HEK293 (cell line): ENCODE results near the gene GLTPD2.
A peak's percentile ranks its signal among the peaks of the same experiment; 100 is the strongest.

Experiments
- CTCF ChIA-PET: fragments of 350-600 bp; formaldehyde crosslinking; extraction: SDS; loops from one replicate; lab custom pipeline; 2021; ENCODE audit warnings: antibody characterized with exemption; lab: Yijun Ruan, JAX
- POLR2A ChIA-PET: fragments of 300-600 bp; formaldehyde crosslinking; extraction: SDS; loops from one replicate; lab custom pipeline; 2020; ENCODE audit warnings: antibody characterized with exemption, inconsistent platforms; lab: Yijun Ruan, JAX
- H3K27ac ChIP-seq: fragments of 200-500 bp; sonication (Bioruptor generic); 2 replicates; pipeline ENCODE4 v1.5.1; 2014; ENCODE audit warnings: low read depth, low read length, control low read depth, inconsistent platforms; ENCODE audit errors: extremely low read depth
- H3K36me3 ChIP-seq, 2 experiments: fragments of 200-500 bp in 1 of 2; sonication (Bioruptor generic) in 1 of 2; 1 replicate in 1 of 2; 2 replicates in 1 of 2; pipeline ENCODE4 v1.5.1; 2014 to 2017; ENCODE audit warnings: inconsistent platforms in 2 of 2, low read length in 2 of 2; ENCODE audit not compliant: control insufficient read depth in 2 of 2, insufficient read depth in 1 of 2
- H3K4me1 ChIP-seq: fragments of 200-500 bp; sonication (Bioruptor generic); 2 replicates; pipeline ENCODE4 v1.5.1; 2014; ENCODE audit warnings: mild to moderate bottlenecking, low read length, inconsistent platforms; ENCODE audit not compliant: control insufficient read depth, insufficient read depth
- H3K4me3 ChIP-seq: 2 replicates; pipeline ENCODE4 v1.5.1; 2011; ENCODE audit warnings: low read depth, mild to moderate bottlenecking, control low read depth, low read length, moderate library complexity
- H3K9me3 ChIP-seq: fragments of 200-500 bp; sonication (Bioruptor generic); 2 replicates; pipeline ENCODE4 v1.5.1; 2014; ENCODE audit warnings: low read depth, low read length, inconsistent platforms; ENCODE audit not compliant: control insufficient read depth, insufficient read depth
- BCL11B ChIP-seq: fragments of 450-650 bp; formaldehyde crosslinking; IDR thresholded peaks from 2 replicates; pipeline ENCODE4 v1.5.1; 2016; ENCODE audit warnings: low read depth, missing biosample characterization, missing genetic modification characterization
- EGR2 ChIP-seq: fragments of 450-650 bp; formaldehyde crosslinking; IDR thresholded peaks from 2 replicates; pipeline ENCODE4 v1.5.1; 2016; ENCODE audit warnings: low read depth, missing biosample characterization, missing genetic modification characterization
- GFI1B ChIP-seq: fragments of 450-650 bp; formaldehyde crosslinking; IDR thresholded peaks from 2 replicates; pipeline ENCODE4 v1.5.1; 2016; ENCODE audit warnings: missing biosample characterization, missing genetic modification characterization
- HOXD13 ChIP-seq: sonication (generic); formaldehyde crosslinking; IDR thresholded peaks from 2 replicates; pipeline ENCODE4 v1.8.0; 2022; ENCODE audit warnings: missing genetic modification reagents, borderline replicate concordance
- OSR2 ChIP-seq: fragments of 450-650 bp; formaldehyde crosslinking; IDR thresholded peaks from 2 replicates; pipeline ENCODE4 v1.5.1; 2016; ENCODE audit warnings: missing biosample characterization, missing genetic modification characterization
- SETDB1 ChIP-seq: IDR thresholded peaks from one replicate; pipeline ENCODE4 v1.6.1; 2017; ENCODE audit warnings: mild to moderate bottlenecking, low read length, moderate library complexity, mixed read lengths; ENCODE audit not compliant: insufficient read length
- ZBTB17 ChIP-seq: fragments of 450-650 bp; formaldehyde crosslinking; IDR thresholded peaks from 2 replicates; pipeline ENCODE4 v1.5.1; 2016; ENCODE audit warnings: missing biosample characterization, missing genetic modification characterization
- ZBTB21 ChIP-seq: fragments of 450-650 bp; formaldehyde crosslinking; IDR thresholded peaks from 2 replicates; pipeline ENCODE4 v1.5.1; 2017; ENCODE audit warnings: missing biosample characterization, missing genetic modification characterization
- ZBTB7A ChIP-seq: fragments of 450-650 bp; formaldehyde crosslinking; IDR thresholded peaks from 2 replicates; pipeline ENCODE4 v1.5.1; 2016; ENCODE audit warnings: low read depth, missing biosample characterization, missing genetic modification characterization
- ZNF121 ChIP-seq: fragments of 450-650 bp; formaldehyde crosslinking; IDR thresholded peaks from 2 replicates; pipeline ENCODE4 v1.5.1; 2016; ENCODE audit warnings: missing biosample characterization, missing genetic modification characterization
- ZNF138 ChIP-seq: fragments of 450-650 bp; formaldehyde crosslinking; IDR thresholded peaks from 2 replicates; pipeline ENCODE4 v1.5.1; 2016; ENCODE audit warnings: missing biosample characterization, missing genetic modification characterization, borderline replicate concordance
- ZNF174 ChIP-seq: fragments of 450-650 bp; formaldehyde crosslinking; IDR thresholded peaks from 2 replicates; pipeline ENCODE4 v1.5.0; 2017; ENCODE audit warnings: missing biosample characterization, mild to moderate bottlenecking, missing genetic modification characterization
- ZNF175 ChIP-seq: fragments of 450-650 bp; formaldehyde crosslinking; IDR thresholded peaks from 2 replicates; pipeline ENCODE4 v1.5.1; 2016; ENCODE audit warnings: missing biosample characterization, missing genetic modification characterization
- ZNF18 ChIP-seq: fragments of 450-650 bp; formaldehyde crosslinking; IDR thresholded peaks from 2 replicates; pipeline ENCODE4 v1.5.1; 2016; ENCODE audit warnings: missing biosample characterization, missing genetic modification characterization
- ZNF350 ChIP-seq: fragments of 450-650 bp; formaldehyde crosslinking; IDR thresholded peaks from 2 replicates; pipeline ENCODE4 v1.5.0; 2017; ENCODE audit warnings: missing biosample characterization, mild to moderate bottlenecking, missing genetic modification characterization
- ZNF548 ChIP-seq: fragments of 450-650 bp; formaldehyde crosslinking; IDR thresholded peaks from 2 replicates; pipeline ENCODE4 v1.5.1; 2016; ENCODE audit warnings: missing biosample characterization, missing genetic modification characterization
- ZNF555 ChIP-seq: fragments of 450-650 bp; formaldehyde crosslinking; conservative IDR thresholded peaks from 2 replicates; pipeline ENCODE4 v1.5.1; 2017; ENCODE audit warnings: missing biosample characterization, mild to moderate bottlenecking, missing genetic modification characterization, inconsistent platforms
- ZNF580 ChIP-seq: fragments of 450-650 bp; formaldehyde crosslinking; IDR thresholded peaks from 2 replicates; pipeline ENCODE4 v1.5.1; 2016; ENCODE audit warnings: missing biosample characterization, missing genetic modification characterization
- ZNF623 ChIP-seq: fragments of 450-650 bp; formaldehyde crosslinking; IDR thresholded peaks from 2 replicates; pipeline ENCODE4 v1.5.1; 2016; ENCODE audit warnings: missing biosample characterization, missing genetic modification characterization
- ZNF626 ChIP-seq: fragments of 450-650 bp; sonication (Bioruptor Pico); formaldehyde crosslinking; IDR thresholded peaks from 2 replicates; pipeline ENCODE4 v1.5.1; 2018; ENCODE audit warnings: missing biosample characterization, missing genetic modification characterization, inconsistent platforms
- ZNF645 ChIP-seq: fragments of 450-650 bp; formaldehyde crosslinking; IDR thresholded peaks from 2 replicates; pipeline ENCODE4; 2016; ENCODE audit warnings: missing biosample characterization, missing genetic modification characterization
- ZNF654 ChIP-seq: fragments of 450-650 bp; formaldehyde crosslinking; IDR thresholded peaks from 2 replicates; pipeline ENCODE4 v1.5.1; 2016; ENCODE audit warnings: low read depth, missing biosample characterization, missing genetic modification characterization
- ZNF664 ChIP-seq: fragments of 450-650 bp; formaldehyde crosslinking; IDR thresholded peaks from 2 replicates; pipeline ENCODE4 v1.5.1; 2016; ENCODE audit warnings: missing biosample characterization, missing genetic modification characterization
- ZNF768 ChIP-seq: fragments of 450-650 bp; formaldehyde crosslinking; IDR thresholded peaks from 2 replicates; pipeline ENCODE4 v1.5.1; 2018; ENCODE audit warnings: missing biosample characterization, mild to moderate bottlenecking, missing genetic modification characterization
- ZNF792 ChIP-seq: fragments of 450-650 bp; formaldehyde crosslinking; IDR thresholded peaks from 2 replicates; pipeline ENCODE4 v1.5.1; 2016; ENCODE audit warnings: missing biosample characterization, missing genetic modification characterization
- ZNF843 ChIP-seq: fragments of 450-650 bp; formaldehyde crosslinking; IDR thresholded peaks from 2 replicates; pipeline ENCODE4 v1.5.1; 2016; ENCODE audit warnings: missing biosample characterization, missing genetic modification characterization
- ZSCAN16 ChIP-seq: fragments of 450-650 bp; formaldehyde crosslinking; IDR thresholded peaks from 2 replicates; pipeline ENCODE4 v1.5.1; 2016; ENCODE audit warnings: missing biosample characterization, missing genetic modification characterization
- TF ChIP-seq, protein P1 (sequence below): fragments of 450-650 bp; formaldehyde crosslinking; IDR thresholded peaks from 2 replicates; pipeline ENCODE4 v1.5.1; 2016; ENCODE audit warnings: missing biosample characterization, missing genetic modification characterization
- TF ChIP-seq, protein P2 (sequence below): fragments of 450-650 bp; formaldehyde crosslinking; IDR thresholded peaks from 2 replicates; pipeline ENCODE4 v1.5.1; 2016; ENCODE audit warnings: missing biosample characterization, missing genetic modification characterization
- TF ChIP-seq, protein P3 (sequence below): fragments of 450-650 bp; formaldehyde crosslinking; IDR thresholded peaks from 2 replicates; pipeline ENCODE4 v1.5.1; 2016; ENCODE audit warnings: missing biosample characterization, missing genetic modification characterization

Gene GLTPD2

DNA sequence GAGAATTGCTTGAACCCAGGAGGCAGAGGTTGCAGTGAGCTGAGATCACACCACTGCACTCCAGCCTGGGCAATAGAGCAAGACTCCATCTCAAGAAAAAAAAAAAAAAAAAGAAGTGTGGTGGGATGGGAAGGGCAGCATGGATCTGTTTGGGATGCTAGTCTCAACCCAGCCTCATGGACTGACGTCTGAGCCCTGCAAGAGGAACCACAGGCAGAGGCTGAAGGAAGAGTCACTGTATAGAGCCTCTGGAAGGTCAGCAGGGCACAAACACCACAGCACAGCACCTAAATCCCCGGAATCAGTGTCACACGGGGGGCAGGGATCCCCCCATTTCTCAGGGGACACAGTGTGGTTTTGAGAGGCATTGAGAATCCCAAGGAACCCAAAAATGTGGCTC, 38.2 kb upstream of the GLTPD2 start:
- TF ChIP-seq ZNF843, result no peak
- TF ChIP-seq ZNF548, result no peak
- TF ChIP-seq, protein P1, sequence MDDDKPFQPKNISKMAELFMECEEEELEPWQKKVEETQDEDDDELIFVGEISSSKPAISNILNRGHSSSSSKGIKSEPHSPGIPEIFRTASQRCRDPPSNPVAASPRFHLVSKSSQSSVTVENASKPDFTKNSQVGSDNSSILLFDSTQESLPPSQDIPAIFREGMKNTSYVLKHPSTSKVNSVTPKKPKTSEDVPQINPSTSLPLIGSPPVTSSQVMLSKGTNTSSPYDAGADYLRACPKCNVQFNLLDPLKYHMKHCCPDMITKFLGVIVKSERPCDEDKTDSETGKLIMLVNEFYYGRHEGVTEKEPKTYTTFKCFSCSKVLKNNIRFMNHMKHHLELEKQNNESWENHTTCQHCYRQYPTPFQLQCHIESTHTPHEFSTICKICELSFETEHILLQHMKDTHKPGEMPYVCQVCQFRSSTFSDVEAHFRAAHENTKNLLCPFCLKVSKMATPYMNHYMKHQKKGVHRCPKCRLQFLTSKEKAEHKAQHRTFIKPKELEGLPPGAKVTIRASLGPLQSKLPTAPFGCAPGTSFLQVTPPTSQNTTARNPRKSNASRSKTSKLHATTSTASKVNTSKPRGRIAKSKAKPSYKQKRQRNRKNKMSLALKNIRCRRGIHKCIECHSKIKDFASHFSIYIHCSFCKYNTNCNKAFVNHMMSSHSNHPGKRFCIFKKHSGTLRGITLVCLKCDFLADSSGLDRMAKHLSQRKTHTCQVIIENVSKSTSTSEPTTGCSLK, result no peak
- TF ChIP-seq ZNF623, result no peak
- no peak for TF ChIP-seq ZNF580
- no peak for TF ChIP-seq ZNF175 (tag by site-specific recombination)
- TF ChIP-seq BCL11B (tag by site-specific recombination), result no peak
- no peak for TF ChIP-seq HOXD13 (CRISPR knock-in tag)
- TF ChIP-seq ZNF626 (tag by site-specific recombination), result no peak
- peak; percentile 45; the same call in 1 of the 2 replicates for TF ChIP-seq ZNF664 (tag by site-specific recombination)
- peak; percentile 28; the same call in 1 of the 2 replicates for TF ChIP-seq ZNF121 (tag by site-specific recombination)
- no peak for TF ChIP-seq ZNF350
- Histone ChIP-seq H3K27ac (no peak overlapping the region), H3K9me3 (no peaks in the 10 kb centered on the region), H3K4me1 (no peaks in the 10 kb centered on the region), H3K4me3 (no peak overlapping the region), H3K36me3 (no peaks in the 10 kb centered on the region)
- CTCF ChIA-PET, result no interaction called here
- POLR2A ChIA-PET, result no interaction called here

GRCh38 chr17:4751932-4752331, 36.8 kb upstream of the GLTPD2 start:
- Histone ChIP-seq H3K27ac (no peak overlapping the region), H3K36me3 (no peaks in the 10 kb centered on the region), H3K4me3 (no peak overlapping the region), H3K9me3 (no peaks in the 10 kb centered on the region), H3K4me1 (no peaks in the 10 kb centered on the region)
- no peak for TF ChIP-seq ZNF555 (tag by site-specific recombination)
- TF ChIP-seq, protein P2, sequence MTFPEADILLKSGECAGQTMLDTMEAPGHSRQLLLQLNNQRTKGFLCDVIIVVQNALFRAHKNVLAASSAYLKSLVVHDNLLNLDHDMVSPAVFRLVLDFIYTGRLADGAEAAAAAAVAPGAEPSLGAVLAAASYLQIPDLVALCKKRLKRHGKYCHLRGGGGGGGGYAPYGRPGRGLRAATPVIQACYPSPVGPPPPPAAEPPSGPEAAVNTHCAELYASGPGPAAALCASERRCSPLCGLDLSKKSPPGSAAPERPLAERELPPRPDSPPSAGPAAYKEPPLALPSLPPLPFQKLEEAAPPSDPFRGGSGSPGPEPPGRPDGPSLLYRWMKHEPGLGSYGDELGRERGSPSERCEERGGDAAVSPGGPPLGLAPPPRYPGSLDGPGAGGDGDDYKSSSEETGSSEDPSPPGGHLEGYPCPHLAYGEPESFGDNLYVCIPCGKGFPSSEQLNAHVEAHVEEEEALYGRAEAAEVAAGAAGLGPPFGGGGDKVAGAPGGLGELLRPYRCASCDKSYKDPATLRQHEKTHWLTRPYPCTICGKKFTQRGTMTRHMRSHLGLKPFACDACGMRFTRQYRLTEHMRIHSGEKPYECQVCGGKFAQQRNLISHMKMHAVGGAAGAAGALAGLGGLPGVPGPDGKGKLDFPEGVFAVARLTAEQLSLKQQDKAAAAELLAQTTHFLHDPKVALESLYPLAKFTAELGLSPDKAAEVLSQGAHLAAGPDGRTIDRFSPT (tag by site-specific recombination), result no peak
- TF ChIP-seq ZNF121 (tag by site-specific recombination), result no peak
- no peak for TF ChIP-seq ZNF645 (tag by site-specific recombination)
- no peak for TF ChIP-seq ZNF768
- no peak for TF ChIP-seq OSR2 (tag by site-specific recombination)
- TF ChIP-seq ZNF138, result no peak
- no peak for TF ChIP-seq ZNF654 (tag by site-specific recombination)
- no peak for TF ChIP-seq ZSCAN16 (tag by site-specific recombination)
- TF ChIP-seq, protein P3, sequence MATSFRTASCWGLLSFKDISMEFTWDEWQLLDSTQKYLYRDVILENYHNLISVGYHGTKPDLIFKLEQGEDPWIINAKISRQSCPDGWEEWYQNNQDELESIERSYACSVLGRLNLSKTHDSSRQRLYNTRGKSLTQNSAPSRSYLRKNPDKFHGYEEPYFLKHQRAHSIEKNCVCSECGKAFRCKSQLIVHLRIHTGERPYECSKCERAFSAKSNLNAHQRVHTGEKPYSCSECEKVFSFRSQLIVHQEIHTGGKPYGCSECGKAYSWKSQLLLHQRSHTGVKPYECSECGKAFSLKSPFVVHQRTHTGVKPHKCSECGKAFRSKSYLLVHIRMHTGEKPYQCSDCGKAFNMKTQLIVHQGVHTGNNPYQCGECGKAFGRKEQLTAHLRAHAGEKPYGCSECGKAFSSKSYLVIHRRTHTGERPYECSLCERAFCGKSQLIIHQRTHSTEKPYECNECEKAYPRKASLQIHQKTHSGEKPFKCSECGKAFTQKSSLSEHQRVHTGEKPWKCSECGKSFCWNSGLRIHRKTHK (tag by site-specific recombination), result no peak
- TF ChIP-seq ZNF18 (tag by site-specific recombination), result no peak
- no peak for TF ChIP-seq ZNF792
- no peak for TF ChIP-seq ZBTB17 (tag by site-specific recombination)
- no peak for TF ChIP-seq GFI1B
- no peak for TF ChIP-seq ZBTB7A
- no peak for TF ChIP-seq ZNF174
- no peak for TF ChIP-seq ZBTB21
- TF ChIP-seq EGR2, result no peak
- no peak for TF ChIP-seq SETDB1
- POLR2A ChIA-PET, result no interaction called here
- CTCF ChIA-PET, result interaction anchor here (0.6 kb wide), 1 partner anchor 20 kb away, joined by 3 read pairs; the partner anchor contains the start of gene TM4SF5
